Smooth muscle cell (in vitro differentiated cells): ENCODE data around the gene GSG1L2. TPM values are rescaled to one million over a fixed set of nuclear protein-coding genes. Genes with fewer than 3 reads are reported as not detected.

ENCODE experiments used
- DNase-seq: peaks from one replicate; lab custom pipeline; 2025; ENCODE audit not compliant: unreplicated experiment; lab: John Stamatoyannopoulos, UW
- H2AFZ ChIP-seq: fragments of 200-600 bp; sonication (generic); 2 replicates; pipeline ENCODE4 v1.6.0; 2016; ENCODE audit warnings: antibody characterized with exemption, low read depth, mild to moderate bottlenecking
- H3F3A ChIP-seq: fragments of 200-600 bp; sonication (generic); 2 replicates; pipeline ENCODE4 v1.6.0; 2017; ENCODE audit warnings: antibody characterized with exemption, low read depth
- H3K27ac ChIP-seq: fragments of 200-600 bp; sonication (generic); 2 replicates; pipeline ENCODE4 v1.5.1; 2016; ENCODE audit warnings: low read depth, mild to moderate bottlenecking
- H3K27me3 ChIP-seq: fragments of 200-600 bp; sonication (generic); 2 replicates; pipeline ENCODE4 v1.6.1; 2016; ENCODE audit warnings: low read depth, mild to moderate bottlenecking
- H3K36me3 ChIP-seq: fragments of 200-600 bp; sonication (generic); 2 replicates; pipeline ENCODE4 v1.5.1; 2016; ENCODE audit warnings: low read depth
- H3K4me1 ChIP-seq: fragments of 200-600 bp; sonication (generic); 2 replicates; pipeline ENCODE4 v1.5.1; 2016; ENCODE audit warnings: low read depth
- H3K4me2 ChIP-seq: fragments of 200-600 bp; sonication (generic); 2 replicates; pipeline ENCODE4 v1.6.0; 2016; ENCODE audit warnings: mild to moderate bottlenecking
- H3K4me3 ChIP-seq: fragments of 200-600 bp; sonication (generic); 2 replicates; pipeline ENCODE4 v1.5.1; 2016; ENCODE audit warnings: mild to moderate bottlenecking
- H3K79me2 ChIP-seq: fragments of 200-600 bp; sonication (generic); 2 replicates; pipeline ENCODE4 v1.6.0; 2016; ENCODE audit warnings: low read depth, mild to moderate bottlenecking
- H3K9ac ChIP-seq: fragments of 200-600 bp; sonication (generic); 2 replicates; pipeline ENCODE4 v1.6.0; 2016; ENCODE audit warnings: low read depth
- H3K9me3 ChIP-seq: fragments of 200-600 bp; sonication (generic); replicated peaks from 2 replicates; pipeline ENCODE4 v1.5.1; 2016; ENCODE audit warnings: low read depth
- H4K20me1 ChIP-seq: fragments of 200-600 bp; sonication (generic); 2 replicates; pipeline ENCODE4 v1.6.0; 2016; ENCODE audit warnings: low read depth
- WGBS: methylation state at CpG from one replicate; pipeline ENCODE4 v1.1.7; 2016; ENCODE audit warnings: low lambda C conversion rate; 5-methylcytosine and 5-hydroxymethylcytosine counted together
- polyA plus RNA-seq: library from polyadenylated mRNA; unstranded; fragments of >200 nt; fragmentation: Nextera tagmentation; extraction: Ambion mirVana; gene quantifications from 2 replicates; pipeline ENCODE4 v1.2.1, GENCODE V29; 2016
- total RNA-seq: library from RNA; depleted of rRNA; stranded (reverse); fragments of >200 nt; gene quantifications from 2 replicates; pipeline ENCODE4 v1.2.3, GENCODE V29; 2014
- TF ChIP-seq, protein P1 (sequence below): fragments of 200-600 bp; sonication (generic); IDR thresholded peaks from 2 replicates; pipeline ENCODE4 v1.5.1; 2017; ENCODE audit warnings: borderline replicate concordance, mild to moderate bottlenecking, antibody characterized with exemption; ENCODE audit not compliant: insufficient read depth, poor library complexity, severe bottlenecking

Gene GSG1L2
- total and polyA plus RNA-seq, 2 experiments from 2014 or later, result not detected

DNA sequence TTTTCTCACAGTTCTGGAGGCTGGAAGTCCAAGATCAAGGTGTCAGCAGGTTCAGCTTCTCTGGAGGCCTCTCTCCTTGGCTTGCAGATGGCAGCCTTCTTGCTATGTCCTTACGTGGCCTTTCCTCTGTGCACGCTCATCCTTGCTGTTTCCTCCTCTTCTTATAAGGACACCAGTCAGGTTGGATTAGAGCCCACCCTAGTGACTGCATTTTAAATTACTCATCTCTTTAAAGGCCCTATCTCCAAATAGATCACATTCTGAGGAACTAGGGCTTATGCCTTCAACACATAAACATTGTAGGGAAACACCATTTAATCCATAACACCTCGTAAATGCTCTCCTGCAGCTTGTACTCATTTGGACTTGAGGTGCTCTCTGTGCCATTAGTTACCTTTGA, 66.8 kb downstream of the GSG1L2 start:
- H3K36me3 ChIP-seq, result no peaks in the 10 kb centered on the region
- H3K4me1 ChIP-seq, result no peaks in the 10 kb centered on the region
- no peaks in the 10 kb centered on the region for H3K79me2 ChIP-seq
- H3K27ac ChIP-seq, result no peak overlapping the region
- no peak overlapping the region for H3K4me3 ChIP-seq
- no peaks in the 10 kb centered on the region for H3F3A ChIP-seq
- H3K9ac ChIP-seq, result no peak overlapping the region
- TF ChIP-seq, protein P1, sequence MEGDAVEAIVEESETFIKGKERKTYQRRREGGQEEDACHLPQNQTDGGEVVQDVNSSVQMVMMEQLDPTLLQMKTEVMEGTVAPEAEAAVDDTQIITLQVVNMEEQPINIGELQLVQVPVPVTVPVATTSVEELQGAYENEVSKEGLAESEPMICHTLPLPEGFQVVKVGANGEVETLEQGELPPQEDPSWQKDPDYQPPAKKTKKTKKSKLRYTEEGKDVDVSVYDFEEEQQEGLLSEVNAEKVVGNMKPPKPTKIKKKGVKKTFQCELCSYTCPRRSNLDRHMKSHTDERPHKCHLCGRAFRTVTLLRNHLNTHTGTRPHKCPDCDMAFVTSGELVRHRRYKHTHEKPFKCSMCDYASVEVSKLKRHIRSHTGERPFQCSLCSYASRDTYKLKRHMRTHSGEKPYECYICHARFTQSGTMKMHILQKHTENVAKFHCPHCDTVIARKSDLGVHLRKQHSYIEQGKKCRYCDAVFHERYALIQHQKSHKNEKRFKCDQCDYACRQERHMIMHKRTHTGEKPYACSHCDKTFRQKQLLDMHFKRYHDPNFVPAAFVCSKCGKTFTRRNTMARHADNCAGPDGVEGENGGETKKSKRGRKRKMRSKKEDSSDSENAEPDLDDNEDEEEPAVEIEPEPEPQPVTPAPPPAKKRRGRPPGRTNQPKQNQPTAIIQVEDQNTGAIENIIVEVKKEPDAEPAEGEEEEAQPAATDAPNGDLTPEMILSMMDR, result no peak
- WGBS, result 69% methylated on average over 3 of the region's 3 CpGs
- H3K4me2 ChIP-seq, result no peak overlapping the region
- no peaks in the 10 kb centered on the region for H3K27me3 ChIP-seq
- no peaks in the 10 kb centered on the region for H4K20me1 ChIP-seq
- no peak for DNase-seq
- no peaks in the 10 kb centered on the region for H3K9me3 ChIP-seq
- H2AFZ ChIP-seq, result no peak overlapping the region

Other genes starting within 250 kb of the GSG1L2 start
- gene STX8, start 246.3 kb downstream of the GSG1L2 start, total RNA-seq, result 50.6 and 63.8 TPM in 2 replicates
- gene STX8, start 246.3 kb downstream of the GSG1L2 start, polyA plus RNA-seq, result 86.2 and 88.5 TPM in 2 replicates
- gene CFAP52, start 245.4 kb downstream of the GSG1L2 start, total RNA-seq, result not detected in 2 replicates
- not detected in 2 replicates for gene CFAP52, start 245.4 kb downstream of the GSG1L2 start, polyA plus RNA-seq
- 2.6 and 2.7 TPM in 2 replicates for gene USP43, start 176.6 kb downstream of the GSG1L2 start, total RNA-seq
- gene USP43, start 176.6 kb downstream of the GSG1L2 start, polyA plus RNA-seq, result 2.0 and 3.9 TPM in 2 replicates
- gene DHRS7C, start 30.5 kb downstream of the GSG1L2 start, total RNA-seq, result not detected in 2 replicates
- not detected in 2 replicates for gene DHRS7C, start 30.5 kb downstream of the GSG1L2 start, polyA plus RNA-seq
- gene GLP2R, start 3.8 kb upstream of the GSG1L2 start, total RNA-seq, result 0.18 and 0.45 TPM in 2 replicates
- 0.03 and 0.73 TPM in 2 replicates for gene GLP2R, start 3.8 kb upstream of the GSG1L2 start, polyA plus RNA-seq
- gene RCVRN, start 83.2 kb upstream of the GSG1L2 start, total RNA-seq, result 2.2 and 4.0 TPM in 2 replicates
- 3.2 and 3.7 TPM in 2 replicates for gene RCVRN, start 83.2 kb upstream of the GSG1L2 start, polyA plus RNA-seq